HG03432 (cell line): Measurements from ENCODE around the gene HOXC11.

Source experiments
- ATAC-seq: cut with Tn5 transposase; IDR thresholded peaks from one replicate; pipeline ENCODE4 v1.9.1; 2021; ENCODE audit warnings: mild to moderate bottlenecking, moderate library complexity; ENCODE audit not compliant: unreplicated experiment

The HOXC11 gene

GRCh38 chr12:53941750-53942149 lies 31.2 kb upstream of the HOXC11 start:
- no peak for ATAC-seq

DNA sequence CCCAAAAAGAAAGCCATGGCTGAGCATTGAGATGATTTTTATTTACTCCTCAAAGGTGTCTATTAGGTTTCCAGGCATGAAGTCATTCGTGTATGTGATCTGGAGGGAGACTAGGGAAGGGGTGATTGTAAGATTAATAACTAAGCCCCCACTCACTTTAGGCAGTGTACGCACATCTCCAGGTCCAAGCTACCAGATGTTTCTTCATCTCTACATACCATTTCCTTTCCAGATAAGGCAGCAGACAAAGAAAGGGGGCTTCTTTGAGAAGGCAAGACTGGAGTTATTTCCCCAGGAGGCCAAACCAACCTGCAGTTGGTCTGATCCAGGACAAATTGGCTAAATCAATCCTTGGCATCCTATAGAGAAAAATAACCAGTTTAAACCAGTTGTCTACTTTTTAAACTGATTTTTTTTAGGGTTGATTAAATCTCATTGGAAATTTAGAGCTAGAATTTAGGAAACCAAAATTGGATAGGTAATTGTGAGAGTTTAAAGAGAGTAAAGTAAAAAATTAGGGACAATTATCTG lies 30.4 kb upstream of the HOXC11 start:
- no peak for ATAC-seq

- ATAC-seq = no peak
These were observed 28.7 kb upstream of the HOXC11 start for GRCh38 chr12:53944209-53944608.

- no peak for ATAC-seq
These were observed 27.7 kb upstream of the HOXC11 start for GRCh38 chr12:53944907-53945847.

- no peak for ATAC-seq
These were observed 25.2 kb upstream of the HOXC11 start for GRCh38 chr12:53947743-53948142.

GRCh38 chr12:53948650-53949593 lies 24.0 kb upstream of the HOXC11 start:
- no peak for ATAC-seq

DNA sequence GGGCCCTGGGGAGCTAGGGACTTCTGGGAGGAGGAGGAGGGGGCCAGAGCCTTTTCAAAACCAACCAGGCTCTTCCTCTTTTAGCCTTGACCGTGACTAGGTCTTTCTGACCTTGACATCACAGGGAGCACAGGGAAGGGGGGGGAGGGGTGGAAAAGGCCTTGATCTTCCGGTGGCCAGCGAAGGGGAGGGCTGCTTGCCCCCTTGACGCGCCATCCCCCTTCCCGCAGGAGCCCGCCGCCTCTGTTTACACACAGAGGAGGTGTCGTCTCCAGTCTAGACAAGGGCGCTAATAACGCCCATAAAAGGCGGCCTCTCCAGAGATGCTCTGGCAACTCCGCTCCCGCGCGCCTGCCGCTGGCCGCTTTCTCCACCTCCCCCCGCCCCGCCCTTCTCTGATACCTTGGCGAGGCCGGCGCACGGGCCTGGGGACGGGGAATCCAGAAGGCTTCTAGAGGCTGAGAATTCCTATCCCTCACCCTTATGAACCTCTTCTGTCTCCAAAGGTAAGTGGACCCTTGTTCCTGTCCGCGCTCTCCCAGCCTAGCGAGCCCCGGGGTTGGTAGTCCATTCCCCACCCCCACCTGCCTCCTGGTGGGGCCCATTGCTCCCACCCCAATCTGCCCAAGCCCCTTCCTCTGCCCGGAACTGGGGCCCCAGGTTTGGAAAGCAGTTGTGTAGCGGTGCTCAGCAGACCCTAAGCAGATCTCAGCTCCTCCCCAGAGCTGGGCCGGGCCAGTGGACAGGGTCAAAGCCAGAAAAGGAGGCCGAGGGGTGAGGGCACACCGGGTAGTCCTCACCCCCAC lies 23.1 kb upstream of the HOXC11 start:
- ATAC-seq = no peak

- no peak for ATAC-seq
These were observed 22.5 kb upstream of the HOXC11 start for GRCh38 chr12:53950437-53950773.

DNA sequence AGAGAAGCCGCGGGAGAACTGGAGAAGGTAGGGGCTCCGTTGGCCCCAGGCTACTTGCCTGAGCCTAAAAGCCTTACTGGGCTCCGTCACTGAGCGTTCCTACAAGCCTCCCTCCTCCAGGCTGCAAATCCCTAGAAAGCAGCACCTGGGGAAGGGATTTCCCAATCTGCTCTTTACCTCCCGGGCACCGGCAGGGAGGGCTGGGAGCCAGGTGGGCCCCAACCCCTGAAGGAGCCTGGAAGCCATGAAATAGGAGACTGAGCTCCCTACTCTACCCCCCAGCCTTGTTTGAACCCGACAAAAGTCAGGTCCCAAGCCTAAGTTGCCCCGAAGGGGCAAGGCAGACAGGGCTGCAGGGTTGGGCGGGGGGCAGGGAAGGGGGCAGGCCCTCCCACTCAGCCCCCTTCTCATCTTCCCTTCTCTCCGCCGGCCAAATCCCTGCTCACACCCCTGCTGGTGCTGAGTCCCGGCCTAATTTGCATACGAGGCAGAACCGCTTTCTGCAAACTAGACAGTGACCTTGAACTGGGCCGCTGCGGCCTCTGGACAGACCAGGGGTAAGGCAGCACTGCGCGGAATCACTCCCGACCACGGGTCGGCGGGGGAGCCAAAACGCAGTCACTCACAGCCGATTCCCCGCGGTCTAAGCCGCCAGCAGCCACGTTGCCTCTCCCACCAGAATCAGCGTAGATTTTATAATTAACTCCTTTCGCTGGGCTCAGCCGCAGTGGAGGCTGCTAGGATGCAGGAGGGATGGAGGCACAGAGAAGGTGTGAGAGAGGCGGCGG lies 21.9 kb upstream of the HOXC11 start:
- no peak for ATAC-seq

- no peak for ATAC-seq
These were observed 21.2 kb upstream of the HOXC11 start for GRCh38 chr12:53951577-53952334.

DNA sequence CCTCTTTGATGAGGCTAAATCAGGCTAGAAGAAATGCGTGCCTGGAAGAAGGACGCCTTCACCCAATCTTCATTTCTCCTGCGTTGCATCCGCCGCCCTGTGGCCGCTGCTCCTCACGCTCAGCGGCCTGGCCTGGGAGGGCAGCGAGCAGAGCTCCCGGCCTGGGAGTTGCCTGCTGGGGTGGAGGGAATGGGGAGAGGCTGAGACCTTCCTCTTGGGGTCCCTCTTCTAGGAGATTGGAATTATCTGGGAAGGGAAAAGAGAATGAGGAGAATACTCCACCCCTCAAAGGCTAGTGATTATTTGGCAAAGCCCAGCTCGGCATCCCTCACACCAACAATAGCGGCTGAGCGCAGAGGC lies 20.6 kb upstream of the HOXC11 start:
- no peak for ATAC-seq

GRCh38 chr12:53952871-53953734 lies 19.8 kb upstream of the HOXC11 start:
- ATAC-seq = no peak

- ATAC-seq = no peak
These were observed 18.9 kb upstream of the HOXC11 start for GRCh38 chr12:53953831-53954693.

- ATAC-seq = no peak
These were observed 18.3 kb upstream of the HOXC11 start, which contains the start of gene HOXC12 for GRCh38 chr12:53954694-53955035. HOXC12 (plus strand) TSS chr12:53954903; CDS start chr12:53954930, 27 bp downstream.

GRCh38 chr12:53955036-53955775 lies 17.7 kb upstream of the HOXC11 start:
- no peak for ATAC-seq

DNA sequence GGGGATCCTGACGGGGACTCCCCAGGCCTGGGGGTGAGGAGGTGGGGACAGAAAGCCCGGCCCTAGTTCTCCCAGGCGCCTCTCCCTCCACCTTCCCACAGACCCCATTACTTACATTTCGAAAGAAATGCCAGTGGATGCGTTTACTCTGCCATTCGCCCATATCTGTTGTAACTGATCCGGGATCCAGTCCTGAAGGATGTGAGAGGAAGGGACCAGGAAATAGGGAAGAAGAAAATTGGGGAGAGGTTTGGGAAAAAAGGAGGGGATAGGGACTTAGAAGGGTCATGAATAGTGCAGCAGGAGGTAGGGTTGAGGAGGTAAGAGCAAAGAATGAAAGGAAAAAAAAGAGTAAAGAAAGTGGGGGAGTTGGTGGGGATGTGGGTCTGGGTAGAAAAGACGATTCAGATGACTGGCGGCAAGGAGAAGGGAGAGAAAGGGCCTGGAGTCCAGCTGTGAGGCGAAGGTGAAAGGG lies 17.1 kb upstream of the HOXC11 start:
- no peak for ATAC-seq
